DMS 273 treated with DMSO at 0.1 percent for 48 hours (cell line): ENCODE results near the gene ZNF800.

ENCODE experiments used
- DNase-seq: peaks from one replicate; lab custom pipeline; 2025; lab: John Stamatoyannopoulos, UW

The ZNF800 gene

DNA sequence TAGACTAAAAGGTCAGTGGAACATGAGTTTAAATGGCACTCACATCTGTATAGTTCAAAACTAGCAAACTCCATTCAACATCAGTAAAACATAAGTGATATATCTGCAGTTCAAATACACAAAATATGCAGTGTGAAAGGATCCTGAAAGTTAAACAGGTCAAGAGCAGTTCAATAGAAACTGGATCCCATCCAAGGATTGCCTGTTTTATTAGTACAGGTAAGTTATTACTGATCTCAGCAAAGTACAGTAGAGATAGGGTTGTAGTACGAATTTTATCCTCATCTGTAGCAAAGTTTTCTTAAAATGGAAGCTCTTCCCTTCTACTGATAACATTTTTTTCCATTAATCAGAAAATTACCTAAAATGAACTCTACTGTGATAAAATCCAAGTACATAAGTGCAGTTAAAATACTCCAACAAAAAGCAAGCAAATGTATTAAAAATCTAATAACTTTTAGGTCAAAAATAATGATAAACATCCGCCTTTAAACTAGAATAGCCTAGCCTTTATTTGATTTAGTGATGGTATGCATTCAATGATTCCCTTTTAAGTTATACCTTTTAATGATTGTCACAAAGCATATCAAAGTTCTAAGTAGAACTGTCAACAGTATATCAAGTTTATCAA is 2.2 kb downstream of the ZNF800 start:
- no peak for DNase-seq

DNA sequence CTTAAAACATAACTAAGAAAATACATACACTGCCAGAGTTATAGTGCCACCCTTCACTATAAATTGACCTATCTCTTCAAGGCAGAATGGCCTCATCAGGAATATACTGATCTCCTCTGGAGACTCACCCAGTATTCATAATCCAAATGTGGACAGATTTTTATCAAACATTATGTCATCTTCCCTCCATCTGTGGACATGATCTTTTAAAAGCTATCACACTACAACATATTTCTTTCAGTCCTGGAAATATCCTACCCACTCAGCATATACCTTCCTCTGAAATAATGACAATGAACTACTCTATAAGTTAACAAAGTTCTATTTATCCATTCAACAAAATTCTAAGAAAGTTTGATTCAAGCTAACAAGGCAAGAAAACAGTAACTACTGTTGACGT is 3.2 kb downstream of the ZNF800 start:
- no peak for DNase-seq

DNA sequence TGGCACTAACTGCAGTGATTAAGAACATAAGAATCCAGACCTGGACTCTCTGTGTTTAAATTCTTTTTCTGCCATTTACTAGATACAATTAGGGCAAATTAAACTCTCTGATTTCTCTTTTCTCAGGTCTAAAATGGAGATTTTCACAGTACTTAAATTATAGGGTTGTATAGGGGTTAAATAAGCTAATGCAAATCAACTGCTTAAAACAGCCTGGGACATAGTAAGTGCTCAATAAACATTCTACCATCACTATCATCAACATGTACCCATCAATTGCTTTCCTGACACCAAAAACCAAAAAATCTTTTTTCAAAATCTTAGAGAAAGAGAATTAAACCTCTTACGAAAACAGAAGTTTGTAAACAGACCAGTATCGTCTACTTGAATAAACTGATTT is 4.5 kb downstream of the ZNF800 start:
- no peak for DNase-seq

- DNase-seq: no peak
Observed at GRCh38 chr7:127383123-127383835, 9.2 kb downstream of the ZNF800 start.

- no peak for DNase-seq
Observed at GRCh38 chr7:127382301-127383085, 10.0 kb downstream of the ZNF800 start.

DNA sequence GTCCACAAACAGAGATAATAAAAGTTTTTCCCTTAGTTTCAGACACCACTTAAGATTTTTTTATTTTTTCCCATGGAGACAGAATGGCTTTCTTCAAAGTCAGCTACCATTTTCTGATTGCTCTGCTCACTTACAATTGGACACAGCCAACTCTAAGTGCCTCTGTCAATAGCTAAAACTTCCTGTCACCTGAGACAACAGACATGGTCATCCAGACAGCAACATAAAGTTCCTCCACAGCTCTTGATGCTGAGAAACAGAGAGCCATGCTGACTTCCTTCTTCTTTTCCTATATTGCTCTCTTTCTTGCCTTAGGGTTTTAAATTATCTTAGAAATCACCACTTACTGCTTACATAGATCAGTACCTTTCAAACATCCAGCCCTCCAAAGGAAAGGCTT is 12.0 kb downstream of the ZNF800 start:
- DNase-seq: no peak

DNA sequence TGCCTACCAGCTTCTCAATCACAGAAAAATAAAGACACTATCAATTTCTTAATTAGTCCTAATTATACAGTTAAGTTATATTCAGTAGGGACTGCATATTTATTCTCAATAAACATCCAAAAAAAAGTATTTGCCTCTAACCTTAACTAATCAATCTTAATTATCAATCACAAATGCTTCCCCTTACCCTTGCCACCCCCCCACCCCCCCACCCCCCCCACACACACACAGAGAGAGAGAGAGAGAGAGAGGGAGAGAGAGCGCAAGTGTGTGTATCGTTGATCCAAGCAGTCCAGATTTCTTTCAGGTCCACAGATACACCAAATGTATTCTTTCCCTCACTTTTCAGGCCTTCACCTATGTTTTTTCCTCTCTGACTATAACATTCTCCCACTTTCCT is 12.9 kb downstream of the ZNF800 start:
- DNase-seq: no peak

- no peak for DNase-seq
Observed at GRCh38 chr7:127378537-127378936, 14.0 kb downstream of the ZNF800 start.

- DNase-seq: no peak
Observed at GRCh38 chr7:127377425-127377824, 15.1 kb downstream of the ZNF800 start.

DNA sequence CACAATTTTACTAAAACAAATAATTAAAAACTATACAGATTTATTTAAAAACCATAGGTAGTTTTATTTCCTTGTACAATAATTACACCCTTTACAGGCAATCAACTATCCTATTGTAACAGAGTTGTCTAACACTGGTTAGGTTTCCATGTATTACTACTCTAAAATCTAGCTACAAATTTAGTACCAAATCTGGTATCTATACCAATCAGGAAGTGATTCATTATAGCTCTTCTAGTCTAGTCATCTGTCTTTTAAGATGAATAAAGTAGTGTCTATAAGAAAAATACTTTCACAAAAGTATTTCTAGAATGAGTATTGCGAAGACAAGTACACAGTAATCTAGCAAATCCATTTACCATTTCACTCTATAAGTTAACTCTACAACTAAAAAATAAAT is 16.9 kb downstream of the ZNF800 start:
- no peak for DNase-seq

DNA sequence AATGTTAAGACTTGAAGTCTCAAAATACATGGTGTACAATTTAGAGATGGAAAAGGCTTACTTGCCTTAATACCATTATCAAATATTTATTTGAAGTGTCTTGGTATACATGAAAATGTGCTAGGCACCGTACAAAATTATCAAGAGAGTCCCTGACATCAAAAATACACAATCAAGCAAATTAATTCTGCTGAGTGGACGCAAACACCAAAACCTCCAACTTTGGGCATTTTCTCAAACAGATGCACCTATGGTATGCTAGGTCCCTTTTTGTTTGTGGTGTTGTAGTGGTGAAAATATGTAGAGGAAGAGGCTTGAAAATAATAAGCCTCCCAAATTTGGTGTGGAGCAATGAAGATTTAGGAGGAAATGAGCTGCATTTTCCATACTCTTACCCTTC is 24.8 kb downstream of the ZNF800 start:
- DNase-seq: no peak

GRCh38 chr7:127366680-127367079 is 25.8 kb downstream of the ZNF800 start:
- no peak for DNase-seq

DNA sequence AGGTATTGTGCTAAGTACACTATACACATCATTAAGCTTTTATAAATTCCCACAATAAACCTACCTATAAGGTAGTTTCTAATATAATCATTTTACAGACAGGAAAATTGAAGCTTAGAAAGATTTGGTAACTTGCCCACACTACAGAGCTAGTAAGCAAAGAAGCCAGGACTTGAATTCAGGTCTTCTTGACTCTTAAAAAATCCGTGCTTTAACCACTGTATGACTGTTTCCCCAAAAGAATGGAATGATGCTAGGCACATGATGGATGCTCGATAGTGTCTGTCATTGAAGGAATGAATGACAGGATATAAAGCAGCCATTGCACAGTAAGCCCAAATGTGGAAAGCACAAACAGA is 26.6 kb downstream of the ZNF800 start:
- no peak for DNase-seq

- no peak for DNase-seq
Observed at GRCh38 chr7:127365164-127365956, 27.1 kb downstream of the ZNF800 start.

- no peak for DNase-seq
Observed at GRCh38 chr7:127362364-127363027, 30.0 kb downstream of the ZNF800 start.

DNA sequence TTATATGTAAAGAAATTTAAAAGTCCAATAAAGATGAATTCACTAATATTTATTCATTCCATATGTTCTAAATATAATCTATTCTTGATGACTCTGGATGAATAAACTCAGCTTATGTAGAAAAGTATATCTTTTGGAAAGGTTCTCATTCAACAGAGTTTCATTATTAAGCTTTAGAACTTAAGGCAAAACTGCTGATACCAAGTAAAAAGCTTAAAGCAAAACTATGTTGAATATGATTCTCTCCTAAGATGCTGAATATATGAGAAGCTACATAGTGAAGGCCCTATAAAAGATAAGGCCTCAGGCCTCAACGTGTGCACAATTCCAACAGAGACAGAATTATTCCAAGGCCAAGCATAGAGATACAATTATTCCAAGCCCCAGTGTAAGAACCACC is 30.8 kb downstream of the ZNF800 start:
- DNase-seq: no peak

DNA sequence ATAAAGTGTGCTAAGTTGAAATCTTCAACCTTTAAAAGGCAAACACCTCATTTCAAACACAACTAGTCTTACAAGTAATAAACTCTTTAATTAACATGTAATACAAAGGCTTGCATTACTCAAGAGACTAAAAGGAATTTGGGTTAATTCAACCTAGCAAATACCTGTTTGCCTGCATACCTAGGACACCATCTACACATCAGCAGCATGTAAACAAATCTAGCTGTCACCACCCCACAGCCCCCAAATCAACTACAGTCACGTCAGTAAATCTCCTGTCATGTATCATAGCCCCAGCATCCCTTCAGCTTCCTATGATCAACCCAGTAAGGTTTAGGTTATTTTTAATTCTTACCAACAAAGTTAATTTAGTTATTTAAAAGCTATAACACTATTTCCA is 33.5 kb downstream of the ZNF800 start:
- DNase-seq: no peak

- no peak for DNase-seq
Observed at GRCh38 chr7:127353897-127354296, 38.6 kb downstream of the ZNF800 start.

GRCh38 chr7:127350586-127350985 is 41.9 kb downstream of the ZNF800 start:
- DNase-seq: no peak

- no peak for DNase-seq
Observed at GRCh38 chr7:127349881-127350280, 42.6 kb downstream of the ZNF800 start.

DNA sequence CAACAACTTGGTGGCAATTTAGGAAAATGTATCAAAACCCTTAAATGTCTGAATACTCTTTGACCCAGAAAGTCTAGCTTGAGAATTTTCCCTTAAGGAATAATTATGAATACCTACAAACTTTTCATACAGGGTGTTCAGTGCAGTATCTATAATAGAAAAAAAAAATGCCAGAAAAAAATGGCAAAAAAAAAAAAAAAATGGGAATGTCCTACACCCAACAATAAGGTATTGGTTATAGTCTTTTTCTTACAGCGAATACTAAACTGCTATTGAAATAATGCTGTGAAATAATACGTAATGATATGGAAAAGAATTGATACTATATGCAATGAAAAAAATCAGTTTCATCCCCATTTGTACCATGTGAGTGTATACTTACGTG is 44.3 kb downstream of the ZNF800 start:
- DNase-seq: no peak
